H1 (cell line): ENCODE results near the gene ANKRD12. TPM values are rescaled to one million over a fixed set of nuclear protein-coding genes. Genes with fewer than 3 reads are reported as not detected.

Experiments used
- CTCF ChIA-PET: fragments of 300-600 bp; sonication (Branson Sonifier 250); formaldehyde crosslinking; loops from one replicate; lab custom pipeline; 2021; ENCODE audit not compliant: partially characterized antibody; lab: Charles Lee
- POLR2A ChIA-PET: fragments of 300-600 bp; sonication (Branson Sonifier 250); formaldehyde crosslinking; loops from one replicate; lab custom pipeline; 2021; ENCODE audit warnings: inconsistent platforms; ENCODE audit not compliant: partially characterized antibody; lab: Charles Lee
- DNase-seq, 2 experiments: peaks; one replicate each; pipeline versions ENCODE4 v3.0.0 to v3.0.0-alpha.2; 2010 to 2022; ENCODE audit warnings: low spot score in 2 of 2, low read depth in 1 of 2, mixed read lengths in 1 of 2
- FAIRE-seq: peaks from 2 replicates; lab custom pipeline; 2011; peaks lifted over from hg19 to GRCh38; lab: Jason Lieb, UNC
- H2AFZ ChIP-seq: 2 replicates; pipeline ENCODE4 v1.8.1; 2012; ENCODE audit warnings: low read length, inconsistent platforms
- H2AK5ac ChIP-seq: 2 replicates; pipeline ENCODE4 v1.6.1; 2013; ENCODE audit warnings: low read depth, low read length
- H2BK120ac ChIP-seq: replicated peaks from 2 replicates; pipeline ENCODE3; 2013; ENCODE audit warnings: low read depth, low read length, inconsistent platforms
- H2BK12ac ChIP-seq: 2 replicates; pipeline ENCODE4 v1.6.1; 2013; ENCODE audit warnings: low read depth, low read length
- H2BK15ac ChIP-seq: 2 replicates; pipeline ENCODE4 v1.6.1; 2013; ENCODE audit warnings: low read length
- H2BK20ac ChIP-seq: 2 replicates; pipeline ENCODE4 v1.6.1; 2013; ENCODE audit warnings: low read length
- H2BK5ac ChIP-seq: 2 replicates; pipeline ENCODE4 v1.6.1; 2013; ENCODE audit warnings: low read depth, low read length
- H3K14ac ChIP-seq: 2 replicates; pipeline ENCODE4 v1.6.1; 2013; ENCODE audit warnings: inconsistent platforms; ENCODE audit not compliant: insufficient read length
- H3K18ac ChIP-seq: 2 replicates; pipeline ENCODE4 v1.6.1; 2013; ENCODE audit warnings: low read length; ENCODE audit errors: extremely low read depth
- H3K23ac ChIP-seq: 2 replicates; pipeline ENCODE4 v1.6.1; 2013; ENCODE audit warnings: inconsistent platforms; ENCODE audit not compliant: insufficient read length
- H3K23me2 ChIP-seq: 2 replicates; pipeline ENCODE4 v1.6.1; 2013; ENCODE audit warnings: low read depth, low read length
- H3K27ac ChIP-seq: 2 replicates; pipeline ENCODE4 v1.6.1; 2011; ENCODE audit warnings: low read depth, low read length, inconsistent platforms
- H3K27me3 ChIP-seq, 4 experiments: replicated peaks in 1 of 4; 1 replicate in 1 of 4; 2 replicates in 3 of 4; pipeline versions ENCODE4 v1.6.1 to v1.8.1; 2011 to 2013; ENCODE audit warnings: low read length in 3 of 4, mild to moderate bottlenecking in 3 of 4, inconsistent platforms in 2 of 4, mixed read lengths in 2 of 4, moderate library complexity in 1 of 4; ENCODE audit not compliant: control insufficient read depth in 3 of 4, insufficient read depth in 3 of 4; ENCODE audit errors: extremely low read depth in 1 of 4
- H3K36me3 ChIP-seq, 4 experiments: 2 replicates each; pipeline versions ENCODE4 v1.6.1 to v1.8.1; 2011 to 2013; ENCODE audit warnings: mild to moderate bottlenecking in 4 of 4, low read length in 3 of 4, moderate library complexity in 2 of 4, control low read depth in 1 of 4, inconsistent platforms in 1 of 4; ENCODE audit not compliant: insufficient read depth in 4 of 4, control insufficient read depth in 2 of 4
- H3K4ac ChIP-seq: replicated peaks from 2 replicates; pipeline ENCODE3; 2013; ENCODE audit warnings: low read length, low read depth, mixed read lengths, inconsistent platforms; ENCODE audit not compliant: insufficient read length
- H3K4me1 ChIP-seq, 4 experiments: replicated peaks in 1 of 4; 1 replicate in 1 of 4; 2 replicates in 3 of 4; pipeline versions ENCODE4 v1.6.1 to v1.8.1; 2011 to 2013; ENCODE audit warnings: low read length in 3 of 4, inconsistent platforms in 2 of 4, mixed read lengths in 1 of 4; ENCODE audit not compliant: insufficient read depth in 4 of 4, control insufficient read depth in 3 of 4
- H3K4me2 ChIP-seq, 2 experiments: 2 replicates each; pipeline versions ENCODE4 v1.6.1 to v1.8.1; 2011 to 2013; ENCODE audit warnings: low read depth in 2 of 2, low read length in 2 of 2, control low read depth in 1 of 2, inconsistent platforms in 1 of 2, mild to moderate bottlenecking in 1 of 2; ENCODE audit not compliant: insufficient read depth in 1 of 2
- H3K4me3 ChIP-seq, 4 experiments: fragments of 200-600, 300-600 bp in 1 of 4; sonication (generic), shearing (Covaris generic), sonication (Bioruptor Twin) in 1 of 4; 2 replicates each; pipeline versions ENCODE4 v1.5.1 to v1.8.1; 2011 to 2016; ENCODE audit warnings: low read length in 4 of 4, low read depth in 3 of 4, control low read depth in 2 of 4, inconsistent platforms in 2 of 4, mild to moderate bottlenecking in 2 of 4, mixed read lengths in 1 of 4, moderate library complexity in 1 of 4; ENCODE audit not compliant: insufficient read depth in 2 of 4; ENCODE audit errors: extremely low read depth in 1 of 4
- H3K56ac ChIP-seq: replicated peaks from 2 replicates; pipeline ENCODE3; 2013; ENCODE audit warnings: low read depth, mild to moderate bottlenecking, mixed read lengths, low read length, inconsistent platforms; ENCODE audit not compliant: insufficient read length
- H3K79me1 ChIP-seq: 2 replicates; pipeline ENCODE4 v1.6.1; 2013; ENCODE audit warnings: low read depth, low read length, control low read depth
- H3K79me2 ChIP-seq, 2 experiments: 2 replicates each; pipeline versions ENCODE4 v1.6.1 to v1.8.1; 2012 to 2013; ENCODE audit warnings: low read length in 2 of 2, mild to moderate bottlenecking in 2 of 2, inconsistent platforms in 1 of 2; ENCODE audit not compliant: insufficient read depth in 2 of 2, control insufficient read depth in 1 of 2
- H3K9ac ChIP-seq, 4 experiments: replicated peaks in 1 of 4; 1 replicate in 1 of 4; 2 replicates in 3 of 4; pipeline versions ENCODE4 v1.6.1 to v1.8.1; 2011 to 2013; ENCODE audit warnings: low read depth in 3 of 4, low read length in 3 of 4, control low read depth in 2 of 4, mild to moderate bottlenecking in 2 of 4, moderate library complexity in 2 of 4, inconsistent platforms in 1 of 4; ENCODE audit errors: extremely low read depth in 1 of 4
- H3K9me3 ChIP-seq, 2 experiments: 2 replicates each; pipeline versions ENCODE4 v1.6.1 to v1.8.1; 2012 to 2013; ENCODE audit warnings: mild to moderate bottlenecking in 2 of 2, moderate library complexity in 2 of 2, control low read depth in 1 of 2, inconsistent platforms in 1 of 2, low read depth in 1 of 2, low read length in 1 of 2, mixed read lengths in 1 of 2; ENCODE audit not compliant: insufficient read depth in 2 of 2
- H4K20me1 ChIP-seq, 2 experiments: replicated peaks in 1 of 2; 2 replicates each; pipeline versions ENCODE3 to v1.8.1; 2011 to 2013; ENCODE audit warnings: inconsistent platforms in 2 of 2, low read length in 2 of 2, mild to moderate bottlenecking in 1 of 2; ENCODE audit not compliant: insufficient read depth in 2 of 2, control insufficient read depth in 1 of 2
- H4K5ac ChIP-seq: 2 replicates; pipeline ENCODE4 v1.6.1; 2013; ENCODE audit warnings: low read length, low read depth, mixed read lengths, inconsistent platforms; ENCODE audit not compliant: insufficient read length
- H4K8ac ChIP-seq: 2 replicates; pipeline ENCODE4 v1.8.0; 2013; ENCODE audit warnings: mild to moderate bottlenecking, moderate library complexity, low read length, inconsistent platforms; ENCODE audit not compliant: insufficient read depth; ENCODE audit errors: extremely low read depth
- H4K91ac ChIP-seq: replicated peaks from 2 replicates; pipeline ENCODE3; 2013; ENCODE audit warnings: low read length, mixed read lengths, inconsistent platforms; ENCODE audit not compliant: insufficient read length
- BACH1 ChIP-seq: IDR thresholded peaks from 2 replicates; pipeline ENCODE4 v1.6.1; 2012; ENCODE audit warnings: low read length, improper control_type of control experiment
- CEBPB ChIP-seq: IDR thresholded peaks from 2 replicates; pipeline ENCODE4 v1.6.1; 2012; ENCODE audit warnings: low read depth, low read length
- E2F6 ChIP-seq: IDR thresholded peaks from 2 replicates; pipeline ENCODE4 v1.6.1; 2012; ENCODE audit warnings: inconsistent platforms
- FOSL1 ChIP-seq: IDR thresholded peaks from 2 replicates; pipeline ENCODE4 v1.6.1; 2011; ENCODE audit warnings: mild to moderate bottlenecking, low read depth, low read length, moderate library complexity; ENCODE audit not compliant: insufficient read depth
- GTF2F1 ChIP-seq: IDR thresholded peaks from 2 replicates; pipeline ENCODE4 v1.6.1; 2012; ENCODE audit warnings: low read depth, low read length, improper control_type of control experiment, borderline replicate concordance
- POU5F1 ChIP-seq: IDR thresholded peaks from 2 replicates; pipeline ENCODE4 v1.6.1; 2011; ENCODE audit warnings: low read depth, mild to moderate bottlenecking, low read length, moderate library complexity
- TAF1 ChIP-seq: IDR thresholded peaks from 2 replicates; pipeline ENCODE4 v1.6.1; 2011; ENCODE audit warnings: mild to moderate bottlenecking, low read depth, low read length
- TCF12 ChIP-seq: IDR thresholded peaks from 2 replicates; pipeline ENCODE4 v1.6.1; 2011; ENCODE audit warnings: low read depth, mild to moderate bottlenecking, low read length
- WGBS, 2 experiments: shearing (Covaris generic) in 1 of 2; methylation state at CpG; one replicate each; pipeline versions ENCODE4 v1.1.6 to v1.1.7; 2013 to 2015; ENCODE audit warnings: low lambda C conversion rate in 2 of 2, mixed read lengths in 2 of 2, inconsistent platforms in 1 of 2, low coverage in 1 of 2, missing lambda C conversion rate in 1 of 2; ENCODE audit not compliant: insufficient replicate concordance in 2 of 2, insufficient coverage in 1 of 2, insufficient read length in 1 of 2; ENCODE audit errors: extremely low coverage in 1 of 2, missing lambda C conversion rate in 1 of 2; 5-methylcytosine and 5-hydroxymethylcytosine counted together
- polyA plus RNA-seq, 7 experiments: library from polyadenylated mRNA; depleted of rRNA in 3 of 7; stranded (reverse) in 5 of 7; unstranded in 2 of 7; fragments of >200 nt in 5 of 7; fragments of 200-250 nt in 2 of 7; gene quantifications; 1 replicate in 5 of 7; 2 replicates in 1 of 7; 4 replicates in 1 of 7; pipeline versions ENCODE4 v1.2.1 to v1.2.3, GENCODE V29; 2011 to 2013; ENCODE audit warnings: missing spikeins in 2 of 7, mixed read lengths in 2 of 7
- total RNA-seq: library from RNA; stranded (reverse); fragmentation: NEBNext Ultra II Directional; extraction: Animal tissue kit (Norgen Biotek cat#: 25700); gene quantifications from 2 replicates; pipeline ENCODE4 v1.2.1, GENCODE V29; 2021

Gene ANKRD12
- total and polyA plus RNA-seq, 2 of the 8 experiments (the other 6 are each of a cell fraction or from before 2014, with no cell fraction given) = 2.6 to 37.9 TPM

DNA sequence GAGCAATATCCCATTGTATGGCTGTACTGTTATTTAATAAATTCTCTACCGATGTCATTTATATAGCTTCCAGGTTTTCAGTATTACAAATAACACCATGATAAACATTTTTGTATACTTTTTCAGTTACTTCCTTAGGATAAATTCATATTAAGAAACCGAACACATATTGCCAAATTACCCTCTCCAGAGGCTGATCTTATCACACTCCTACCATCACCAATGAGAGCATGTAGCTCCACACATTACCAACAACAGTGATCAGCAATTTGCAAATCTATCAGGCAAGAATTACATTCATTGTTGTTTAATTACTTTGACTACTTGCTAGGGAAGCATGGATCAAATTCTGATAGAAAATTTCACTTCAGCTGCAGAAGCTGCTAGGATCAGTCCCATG, 39.9 kb upstream of the ANKRD12 start:
- CTCF ChIA-PET = interaction anchor here (1.3 kb wide), 1 partner anchor 20 kb away, joined by 3 read pairs; no protein-coding TSS in a partner anchor
- Histone ChIP-seq H3K23me2 (no peaks in the 10 kb centered on the region), H3K4me3 (peak overlapping the region in 1 of 4 experiments; percentile 15; a peak in 2 of 8 replicates), H3K56ac (no peak overlapping the region), H3K4ac (no peak overlapping the region), H4K5ac (no peak overlapping the region), H2BK120ac (no peak overlapping the region), H3K27me3 (no peaks in the 10 kb centered on the region), H4K20me1 (no peaks in the 10 kb centered on the region), H3K79me1 (no peaks in the 10 kb centered on the region), H2BK12ac (no peak overlapping the region), H2AK5ac (no peak overlapping the region), H3K4me2 (peak overlapping the region; percentile 22 to 46; a peak in 2 of 4 replicates), H2AFZ (peak overlapping the region; percentile 67; the same call in 1 of the 2 replicates), H4K91ac (no peak overlapping the region), H3K18ac (no peak overlapping the region), H4K8ac (no peak overlapping the region), H2BK20ac (no peak overlapping the region), H3K9me3 (no peaks in the 10 kb centered on the region), H3K4me1 (peaks cover 0 to 15% (median 7%) of the 10 kb centered on the region in 4 experiments; a peak in 3 of 7 replicates), H3K9ac (no peak overlapping the region), H3K79me2 (no peaks in the 10 kb centered on the region), H3K27ac (no peak overlapping the region), H2BK5ac (no peak overlapping the region), H3K36me3 (no peaks in the 10 kb centered on the region), H3K23ac (no peak overlapping the region), H2BK15ac (no peak overlapping the region), H3K14ac (no peak overlapping the region)
- WGBS, 2 experiments = 81% methylated on average over 2 of the region's 2 CpGs; no CpG with 5 or more reads in 1 of the 2 experiments
- TF ChIP-seq TCF12 (no peak), CEBPB (no peak), POU5F1 (no peak), GTF2F1 (no peak), FOSL1 (no peak), BACH1 (no peak), TAF1 (no peak), E2F6 (no peak)
- FAIRE-seq = no peak
- POLR2A ChIA-PET = no interaction called here
- no peak for DNase-seq
